ENCODE data around the gene TNIK.

DNA sequence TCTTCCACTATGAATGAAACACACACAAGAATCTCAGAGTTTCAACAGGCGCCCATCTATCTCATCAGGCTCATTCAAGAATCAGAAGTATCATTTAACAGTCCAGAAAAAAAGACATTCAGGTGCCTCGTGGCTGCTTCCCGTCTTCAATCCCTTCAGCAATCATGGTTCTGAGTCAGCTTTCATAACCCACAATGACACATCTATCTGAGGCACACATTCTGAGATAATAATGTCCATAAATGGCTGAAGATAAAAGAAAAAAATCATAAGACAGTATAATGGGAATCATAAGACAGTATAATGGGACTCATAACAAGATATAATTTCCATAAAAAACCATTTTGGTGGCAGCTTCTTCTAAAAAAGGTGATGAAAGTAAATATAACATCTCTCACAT, 52.4 kb downstream of the TNIK start:
- TF ChIP-seq, protein P1, sequence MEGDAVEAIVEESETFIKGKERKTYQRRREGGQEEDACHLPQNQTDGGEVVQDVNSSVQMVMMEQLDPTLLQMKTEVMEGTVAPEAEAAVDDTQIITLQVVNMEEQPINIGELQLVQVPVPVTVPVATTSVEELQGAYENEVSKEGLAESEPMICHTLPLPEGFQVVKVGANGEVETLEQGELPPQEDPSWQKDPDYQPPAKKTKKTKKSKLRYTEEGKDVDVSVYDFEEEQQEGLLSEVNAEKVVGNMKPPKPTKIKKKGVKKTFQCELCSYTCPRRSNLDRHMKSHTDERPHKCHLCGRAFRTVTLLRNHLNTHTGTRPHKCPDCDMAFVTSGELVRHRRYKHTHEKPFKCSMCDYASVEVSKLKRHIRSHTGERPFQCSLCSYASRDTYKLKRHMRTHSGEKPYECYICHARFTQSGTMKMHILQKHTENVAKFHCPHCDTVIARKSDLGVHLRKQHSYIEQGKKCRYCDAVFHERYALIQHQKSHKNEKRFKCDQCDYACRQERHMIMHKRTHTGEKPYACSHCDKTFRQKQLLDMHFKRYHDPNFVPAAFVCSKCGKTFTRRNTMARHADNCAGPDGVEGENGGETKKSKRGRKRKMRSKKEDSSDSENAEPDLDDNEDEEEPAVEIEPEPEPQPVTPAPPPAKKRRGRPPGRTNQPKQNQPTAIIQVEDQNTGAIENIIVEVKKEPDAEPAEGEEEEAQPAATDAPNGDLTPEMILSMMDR (conservative IDR thresholded peaks at IDR 0.05; ENCODE audit: low read length), result no peak
- no peak for TF ChIP-seq EZH2phosphoT487 (IDR thresholded peaks at IDR 0.05; ENCODE audit: borderline replicate concordance)

Data from Loucy (cell line).